Loucy (cell line): ENCODE results near the gene TPO.

Source experiments
- EZH2phosphoT487 ChIP-seq: fragments of 200-600 bp; IDR thresholded peaks from 2 replicates; pipeline ENCODE4 v1.6.1; 2018; ENCODE audit warnings: antibody characterized with exemption, mild to moderate bottlenecking, moderate library complexity, borderline replicate concordance
- TF ChIP-seq, protein P1 (sequence below): fragments of 200-600 bp; sonication (generic); conservative IDR thresholded peaks from 2 replicates; pipeline ENCODE4 v1.5.1; 2014; ENCODE audit warnings: mild to moderate bottlenecking, antibody characterized with exemption, low read length

DNA sequence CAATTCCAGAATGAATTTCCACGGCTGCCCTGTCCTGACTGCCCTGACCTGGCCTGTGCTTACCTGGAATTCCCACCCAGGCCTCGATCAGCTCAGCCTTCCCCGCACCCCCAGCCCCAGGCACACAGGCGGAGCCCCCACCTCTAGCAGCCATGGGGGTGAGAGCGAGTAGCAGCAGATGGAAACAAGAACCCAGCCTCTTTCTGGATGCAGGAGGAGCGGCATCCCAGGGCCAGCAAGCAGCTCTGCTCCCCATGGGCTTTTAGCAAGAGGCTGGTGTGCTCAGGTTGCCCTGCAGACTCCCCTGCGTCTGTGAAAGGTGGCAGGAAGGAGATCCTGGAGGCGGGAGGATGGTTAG, 101.8 kb downstream of the TPO start:
- TF ChIP-seq, protein P1, sequence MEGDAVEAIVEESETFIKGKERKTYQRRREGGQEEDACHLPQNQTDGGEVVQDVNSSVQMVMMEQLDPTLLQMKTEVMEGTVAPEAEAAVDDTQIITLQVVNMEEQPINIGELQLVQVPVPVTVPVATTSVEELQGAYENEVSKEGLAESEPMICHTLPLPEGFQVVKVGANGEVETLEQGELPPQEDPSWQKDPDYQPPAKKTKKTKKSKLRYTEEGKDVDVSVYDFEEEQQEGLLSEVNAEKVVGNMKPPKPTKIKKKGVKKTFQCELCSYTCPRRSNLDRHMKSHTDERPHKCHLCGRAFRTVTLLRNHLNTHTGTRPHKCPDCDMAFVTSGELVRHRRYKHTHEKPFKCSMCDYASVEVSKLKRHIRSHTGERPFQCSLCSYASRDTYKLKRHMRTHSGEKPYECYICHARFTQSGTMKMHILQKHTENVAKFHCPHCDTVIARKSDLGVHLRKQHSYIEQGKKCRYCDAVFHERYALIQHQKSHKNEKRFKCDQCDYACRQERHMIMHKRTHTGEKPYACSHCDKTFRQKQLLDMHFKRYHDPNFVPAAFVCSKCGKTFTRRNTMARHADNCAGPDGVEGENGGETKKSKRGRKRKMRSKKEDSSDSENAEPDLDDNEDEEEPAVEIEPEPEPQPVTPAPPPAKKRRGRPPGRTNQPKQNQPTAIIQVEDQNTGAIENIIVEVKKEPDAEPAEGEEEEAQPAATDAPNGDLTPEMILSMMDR = no peak
- no peak for TF ChIP-seq EZH2phosphoT487
